GM12892 (cell line): ENCODE measurements around the gene KCNC1.

Experiments used
- POLR2A ChIP-seq: IDR thresholded peaks from 2 replicates; pipeline ENCODE4 v1.6.1; 2011; ENCODE audit warnings: low read depth, low read length, control low read depth
- POLR2AphosphoS5 ChIP-seq: IDR thresholded peaks from 2 replicates; pipeline ENCODE4 v1.6.1; 2011; ENCODE audit warnings: low read depth, low read length, control low read depth

DNA sequence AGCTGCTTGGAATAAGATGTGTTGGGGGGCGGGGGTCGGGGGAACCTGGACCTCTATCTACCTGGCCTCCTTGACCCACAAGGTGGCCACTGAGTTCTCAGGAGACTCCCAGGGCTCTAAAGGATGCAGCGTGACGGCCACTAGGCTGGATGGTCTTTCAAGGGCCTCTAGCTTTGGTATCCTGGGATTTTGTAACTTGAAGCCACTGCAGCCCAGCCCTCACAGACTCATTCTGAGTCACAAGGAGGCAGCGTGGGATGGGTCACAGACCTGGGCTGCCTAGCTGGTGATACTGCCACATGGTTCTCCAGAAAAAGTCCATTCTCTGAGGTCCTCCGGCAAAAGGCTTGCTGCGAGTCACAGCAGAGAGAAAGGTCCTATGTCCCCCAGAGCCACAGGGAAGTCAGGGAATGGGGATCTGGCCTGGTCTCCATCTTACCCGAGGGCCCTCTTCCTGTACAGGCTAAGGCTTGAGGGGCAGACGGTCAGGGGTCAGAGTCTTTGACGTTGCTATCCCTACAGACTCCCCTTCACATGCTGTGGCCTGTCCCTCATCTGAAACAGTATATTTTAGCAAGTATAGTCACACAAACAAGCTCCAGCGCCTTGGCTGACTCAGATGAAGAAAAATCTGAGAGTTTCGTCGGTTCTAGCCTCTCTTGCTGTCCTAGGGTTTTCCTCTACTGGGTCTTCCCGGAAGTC, 52.4 kb downstream of the KCNC1 start:
- TF ChIP-seq POLR2A, result no peak
- no peak for TF ChIP-seq POLR2AphosphoS5
